Left lobe of liver (tissue), 2 donors: ENCODE data around the gene CACNA1B. TPM values are rescaled to one million over a fixed set of nuclear protein-coding genes. Genes with fewer than 3 reads are reported as not detected.

Experiments
- ATAC-seq: fragments of 200-7000 bp; cut with Tn5 transposase; one replicate; pipeline ENCODE4 v1.9.1; 2020; ENCODE audit warnings: mild to moderate bottlenecking, moderate library complexity
- DNase-seq: peaks from one replicate; pipeline ENCODE4 v3.0.0-alpha.2; 2020; ENCODE audit warnings: low spot score
- total RNA-seq: library from RNA; stranded (reverse); gene quantifications from one replicate; pipeline ENCODE4 v1.2.1, GENCODE V29; 2021
- donor health status: DM: no; HTN: no; CAD: no; lungs with moderate emphysema.
- donor health status: DM: no; HTN: yes; CAD: no.

Gene CACNA1B
- total RNA-seq, 1 donor from 2014 or later = not detected

GRCh38 chr9:137977571-137978261 is 100.1 kb downstream of the CACNA1B start:
- DNase-seq (no peak), ATAC-seq (no peak)

- ATAC-seq (no peak), DNase-seq (no peak)
Measured at GRCh38 chr9:137978262-137978714, 100.7 kb downstream of the CACNA1B start.

GRCh38 chr9:137982200-137982599 is 104.6 kb downstream of the CACNA1B start:
- DNase-seq (no peak), ATAC-seq (no peak)

- ATAC-seq (no peak), DNase-seq (no peak)
Measured at GRCh38 chr9:137984005-137984404, 106.4 kb downstream of the CACNA1B start.

- DNase-seq = peak; percentile 75
- ATAC-seq = peak; percentile 93
Measured at GRCh38 chr9:137984520-137985257, 107.1 kb downstream of the CACNA1B start.

GRCh38 chr9:137985637-137986071 is 108.1 kb downstream of the CACNA1B start:
- peak; percentile 42 for DNase-seq

GRCh38 chr9:137986268-137987099 is 108.9 kb downstream of the CACNA1B start:
- no peak for DNase-seq
- no peak for ATAC-seq

More at GRCh38 chr9:137985637-137986071, 108.1 kb downstream of the CACNA1B start:
- ATAC-seq = no peak

GRCh38 chr9:137987244-137988030 is 109.9 kb downstream of the CACNA1B start:
- ATAC-seq (no peak), DNase-seq (no peak)

GRCh38 chr9:137988051-137988450 is 110.5 kb downstream of the CACNA1B start:
- no peak for ATAC-seq
- DNase-seq = no peak

GRCh38 chr9:137988701-137989100 is 111.1 kb downstream of the CACNA1B start:
- DNase-seq = no peak
- ATAC-seq = no peak

- no peak for DNase-seq
- ATAC-seq = no peak
Measured at GRCh38 chr9:137989156-137989555, 111.6 kb downstream of the CACNA1B start.

- ATAC-seq (no peak), DNase-seq (no peak)
Measured at GRCh38 chr9:137989999-137990715, 112.6 kb downstream of the CACNA1B start.

- no peak for ATAC-seq
Measured at GRCh38 chr9:138003485-138004190, 126.1 kb downstream of the CACNA1B start.

GRCh38 chr9:138006576-138007233 is 129.1 kb downstream of the CACNA1B start:
- DNase-seq (no peak), ATAC-seq (no peak)

More at GRCh38 chr9:138003485-138004190, 126.1 kb downstream of the CACNA1B start:
- no peak for DNase-seq

- no peak for DNase-seq
- ATAC-seq = no peak
Measured at GRCh38 chr9:138007566-138007917, 130.0 kb downstream of the CACNA1B start.

- ATAC-seq (no peak), DNase-seq (peak; percentile 36)
Measured at GRCh38 chr9:138007918-138008841, 130.6 kb downstream of the CACNA1B start.

- no peak for ATAC-seq
- DNase-seq = no peak
Measured at GRCh38 chr9:138009016-138009802, 131.6 kb downstream of the CACNA1B start.
